HG03175 (cell line): ENCODE measurements around the gene CALU.

Experiments used
- ATAC-seq: cut with Tn5 transposase; IDR thresholded peaks from one replicate; pipeline ENCODE4 v1.9.1; 2021; ENCODE audit warnings: mild to moderate bottlenecking, moderate library complexity; ENCODE audit not compliant: unreplicated experiment

The CALU gene

GRCh38 chr7:128745706-128746105, 6.5 kb downstream of the CALU start:
- no peak for ATAC-seq

GRCh38 chr7:128747327-128748079, 8.3 kb downstream of the CALU start:
- no peak for ATAC-seq

GRCh38 chr7:128752251-128752650, 13.1 kb downstream of the CALU start:
- ATAC-seq: no peak

- no peak for ATAC-seq
Measured at GRCh38 chr7:128755075-128755818, 16.1 kb downstream of the CALU start.

GRCh38 chr7:128755819-128756476, 16.8 kb downstream of the CALU start:
- ATAC-seq: no peak

GRCh38 chr7:128757203-128757602, 18.0 kb downstream of the CALU start:
- no peak for ATAC-seq

GRCh38 chr7:128758553-128758952, 19.4 kb downstream of the CALU start:
- no peak for ATAC-seq

- no peak for ATAC-seq
Measured at GRCh38 chr7:128759242-128759641, 20.1 kb downstream of the CALU start.

GRCh38 chr7:128763541-128763940, 24.4 kb downstream of the CALU start:
- ATAC-seq: no peak

GRCh38 chr7:128767475-128768110, 28.4 kb downstream of the CALU start:
- ATAC-seq: no peak

GRCh38 chr7:128770233-128770632, 31.1 kb downstream of the CALU start:
- ATAC-seq: no peak

GRCh38 chr7:128773604-128774003, 34.4 kb downstream of the CALU start:
- no peak for ATAC-seq

GRCh38 chr7:128774029-128774689, 35.0 kb downstream of the CALU start:
- no peak for ATAC-seq

- ATAC-seq: no peak
Measured at GRCh38 chr7:128774921-128775320, 35.8 kb downstream of the CALU start.

GRCh38 chr7:128775744-128776474, 36.8 kb downstream of the CALU start, which contains the start of gene OPN1SW:
Gene OPN1SW (minus strand): TSS chr7:128775794. CDS start chr7:128775781, 13 bp downstream.
- ATAC-seq: no peak

- no peak for ATAC-seq
Measured at GRCh38 chr7:128777156-128778123, 38.3 kb downstream of the CALU start.

- no peak for ATAC-seq
Measured at GRCh38 chr7:128778946-128779345, 39.8 kb downstream of the CALU start.

GRCh38 chr7:128781126-128781525, 42.0 kb downstream of the CALU start:
- no peak for ATAC-seq

GRCh38 chr7:128781851-128782250, 42.7 kb downstream of the CALU start:
- no peak for ATAC-seq
